Inflammatory macrophage treated with lipopolysaccharide for 4 hours (primary cell): ENCODE results near the gene AMT.
"Not testable (repeated sequence)": the region's sequence is repeated elsewhere in the genome, so short reads cannot be mapped to it uniquely, and the experiment has no call there.

Experiments
- DNase-seq: peaks from one replicate; pipeline ENCODE4 v3.0.0-alpha.2; 2020

The AMT gene

GRCh38 chr3:49421890-49422378 lies 339 bp downstream of the AMT start:
- DNase-seq = no peak

- DNase-seq = no peak
Measured at GRCh38 chr3:49417516-49418120, 4.7 kb downstream of the AMT start.

- no peak for DNase-seq
Measured at GRCh38 chr3:49416867-49417266, 5.4 kb downstream of the AMT start.

GRCh38 chr3:49415931-49416601 lies 6.2 kb downstream of the AMT start:
- DNase-seq = peak; percentile 31

GRCh38 chr3:49414753-49415152 lies 7.5 kb downstream of the AMT start:
- DNase-seq = no peak

GRCh38 chr3:49413338-49413734 lies 8.9 kb downstream of the AMT start:
- no peak for DNase-seq

GRCh38 chr3:49412632-49413337 lies 9.5 kb downstream of the AMT start:
- DNase-seq = no peak

GRCh38 chr3:49411968-49412631 lies 10.2 kb downstream of the AMT start, which contains the start of the genes RHOA and TCTA:
RHOA (minus strand) TSS chr3:49411976; CDS start chr3:49375589, 36,387 bp downstream.
TCTA (plus strand) TSS chr3:49412423; CDS start chr3:49412427, 4 bp downstream.
- peak; percentile 100 for DNase-seq

- no peak for DNase-seq
Measured at GRCh38 chr3:49411535-49411967, 10.7 kb downstream of the AMT start.

- DNase-seq = peak; percentile 79
Measured at GRCh38 chr3:49410846-49411534, 11.3 kb downstream of the AMT start.

GRCh38 chr3:49410066-49410845 lies 12.0 kb downstream of the AMT start:
- no peak for DNase-seq

GRCh38 chr3:49406571-49407565 lies 15.4 kb downstream of the AMT start:
- peak; percentile 47 for DNase-seq

- not testable (repeated sequence) for DNase-seq
Measured at GRCh38 chr3:49405570-49405969, 16.7 kb downstream of the AMT start.

GRCh38 chr3:49403891-49404290 lies 18.4 kb downstream of the AMT start:
- no peak for DNase-seq

- DNase-seq = no peak
Measured at GRCh38 chr3:49401766-49402165, 20.5 kb downstream of the AMT start.

GRCh38 chr3:49399461-49399860 lies 22.8 kb downstream of the AMT start:
- no peak for DNase-seq

GRCh38 chr3:49397470-49397869 lies 24.8 kb downstream of the AMT start:
- peak; percentile 39 for DNase-seq

GRCh38 chr3:49391310-49391709 lies 31.0 kb downstream of the AMT start:
- DNase-seq = not testable (repeated sequence)

GRCh38 chr3:49389297-49389696 lies 33.0 kb downstream of the AMT start:
- no peak for DNase-seq

- peak; percentile 73 for DNase-seq
Measured at GRCh38 chr3:49388289-49388820, 33.9 kb downstream of the AMT start.
